Upper lobe of right lung (tissue), 1 donor: ENCODE measurements around the gene CD101. TPM values are rescaled to one million over a fixed set of nuclear protein-coding genes. Genes with fewer than 3 reads are reported as not detected.

Source experiments
- ATAC-seq: fragments of 200-7000 bp; cut with Tn5 transposase; one replicate; pipeline ENCODE4 v1.9.1; 2020; ENCODE audit warnings: mild to moderate bottlenecking, moderate library complexity
- DNase-seq: peaks from one replicate; pipeline ENCODE4 v3.0.0-alpha.2; 2020
- H3K27ac ChIP-seq: fragments of 200-600 bp; one replicate; pipeline ENCODE4 v1.8.0; 2022
- H3K27me3 ChIP-seq: fragments of 200-600 bp; one replicate; pipeline ENCODE4 v1.8.0; 2022; ENCODE audit warnings: mild to moderate bottlenecking
- H3K36me3 ChIP-seq: fragments of 200-600 bp; one replicate; pipeline ENCODE4 v1.8.0; 2022
- H3K4me1 ChIP-seq: fragments of 200-600 bp; one replicate; pipeline ENCODE4 v1.8.0; 2022
- H3K4me3 ChIP-seq: fragments of 200-600 bp; one replicate; pipeline ENCODE4 v1.8.0; 2022; ENCODE audit warnings: mild to moderate bottlenecking
- H3K9me3 ChIP-seq: fragments of 200-600 bp; one replicate; pipeline ENCODE4 v1.8.0; 2022
- CTCF ChIP-seq: fragments of 200-600 bp; IDR thresholded peaks from one replicate; pipeline ENCODE4 v1.8.0; 2022; ENCODE audit warnings: antibody characterized with exemption
- intact Hi-C: fragments of 100-400 bp; cut with DNase I; formaldehyde crosslinking; loops from one replicate; pipeline ENCODE4 v1.11.0; 2022
- total RNA-seq: library from RNA; stranded (reverse); fragmentation: NEBNext Ultra II Directional; extraction: Animal tissue kit (Norgen Biotek cat#: 25700); gene quantifications from one replicate; pipeline ENCODE4 v1.2.1, GENCODE V29; 2021
- donor health status: DM: no; HTN: yes; CAD: no; lungs with severe emphysema.

The CD101 gene
- total RNA-seq, 1 donor from 2014 or later, result 37.4 TPM

- H3K9me3 ChIP-seq, result no peaks in the 10 kb centered on the region
- no peak overlapping the region for H3K4me3 ChIP-seq
- H3K27ac ChIP-seq, result no peak overlapping the region
- ATAC-seq (no peak), DNase-seq (no peak)
- no peak for TF ChIP-seq CTCF
- H3K27me3 ChIP-seq, result no peaks in the 10 kb centered on the region
- no peaks in the 10 kb centered on the region for H3K4me1 ChIP-seq
- intact Hi-C loops, result no loop called here
- no peaks in the 10 kb centered on the region for H3K36me3 ChIP-seq
These were observed 1.4 kb upstream of the CD101 start for GRCh38 chr1:117000142-117000541.

- H3K27ac ChIP-seq, result peak overlapping the region; percentile 38
- no peaks in the 10 kb centered on the region for H3K9me3 ChIP-seq
- no peaks in the 10 kb centered on the region for H3K27me3 ChIP-seq
- no peak overlapping the region for H3K4me3 ChIP-seq
- peak; percentile 71 for ATAC-seq
- no peak for TF ChIP-seq CTCF
- no peaks in the 10 kb centered on the region for H3K4me1 ChIP-seq
- intact Hi-C loops, result no loop called here
- no peak for DNase-seq
- no peaks in the 10 kb centered on the region for H3K36me3 ChIP-seq
These were observed 1.8 kb downstream of the CD101 start for GRCh38 chr1:117003223-117003875.

GRCh38 chr1:117007719-117008013, 6.1 kb downstream of the CD101 start:
- Histone ChIP-seq H3K4me1 (no peaks in the 10 kb centered on the region), H3K27ac (no peak overlapping the region), H3K27me3 (no peaks in the 10 kb centered on the region), H3K36me3 (no peaks in the 10 kb centered on the region), H3K4me3 (no peak overlapping the region), H3K9me3 (no peaks in the 10 kb centered on the region)
- no peak for ATAC-seq
- intact Hi-C loops, result no loop called here
- DNase-seq, result no peak
- no peak for TF ChIP-seq CTCF

- intact Hi-C loops, result no loop called here
These were observed 7.1 kb downstream of the CD101 start for GRCh38 chr1:117008656-117009055.

GRCh38 chr1:117009132-117009531, 7.6 kb downstream of the CD101 start:
- no peak for TF ChIP-seq CTCF
- Histone ChIP-seq H3K27ac (no peak overlapping the region), H3K4me3 (no peak overlapping the region), H3K36me3 (no peaks in the 10 kb centered on the region), H3K9me3 (no peaks in the 10 kb centered on the region), H3K27me3 (no peaks in the 10 kb centered on the region), H3K4me1 (no peaks in the 10 kb centered on the region)
- peak; percentile 75 for ATAC-seq
- no peak for DNase-seq
- intact Hi-C loops, result no loop called here

More at GRCh38 chr1:117008656-117009055, 7.1 kb downstream of the CD101 start:
- no peak for TF ChIP-seq CTCF
- ATAC-seq (peak; percentile 30), DNase-seq (no peak)
- H3K9me3 ChIP-seq, result no peaks in the 10 kb centered on the region
- no peaks in the 10 kb centered on the region for H3K4me1 ChIP-seq
- no peaks in the 10 kb centered on the region for H3K36me3 ChIP-seq
- no peak overlapping the region for H3K27ac ChIP-seq
- no peaks in the 10 kb centered on the region for H3K27me3 ChIP-seq
- H3K4me3 ChIP-seq, result no peak overlapping the region
